SK-N-SH treated with all-trans-retinoic acid at 6 μM for 48 hours (cell line): ENCODE data around the gene TEKT3.

Source experiments
- CREB5 ChIP-seq: fragments of 250-450 bp; sonication (Bioruptor Pico); IDR thresholded peaks from 2 replicates; pipeline ENCODE4 v1.5.1; 2020; ENCODE audit warnings: low read depth, mild to moderate bottlenecking, moderate library complexity
- CSDC2 ChIP-seq: fragments of 250-450 bp; sonication (Bioruptor Pico); IDR thresholded peaks from 2 replicates; pipeline ENCODE4 v1.5.0; 2020; ENCODE audit warnings: mild to moderate bottlenecking, moderate library complexity
- ESRRG ChIP-seq: fragments of 250-450 bp; sonication (Bioruptor Pico); IDR thresholded peaks from 2 replicates; pipeline ENCODE4 v1.6.1; 2021; ENCODE audit warnings: mild to moderate bottlenecking
- GLIS3 ChIP-seq: fragments of 250-450 bp; sonication (Bioruptor Pico); IDR thresholded peaks from 2 replicates; pipeline ENCODE4 v1.5.0; 2020; ENCODE audit warnings: mild to moderate bottlenecking, moderate library complexity
- ISL1 ChIP-seq: fragments of 250-450 bp; sonication (Bioruptor Pico); IDR thresholded peaks from 2 replicates; pipeline ENCODE4 v2.1.2; 2022; ENCODE audit warnings: mild to moderate bottlenecking, moderate library complexity
- PATZ1 ChIP-seq: fragments of 250-450 bp; sonication (Bioruptor Pico); IDR thresholded peaks from 2 replicates; pipeline ENCODE4 v1.8.0; 2020; ENCODE audit warnings: mild to moderate bottlenecking, moderate library complexity, borderline replicate concordance
- SNAI2 ChIP-seq: fragments of 250-450 bp; sonication (Bioruptor Pico); IDR thresholded peaks from 2 replicates; pipeline ENCODE4 v1.5.0; 2020; ENCODE audit warnings: mild to moderate bottlenecking, moderate library complexity
- TOX ChIP-seq: fragments of 250-450 bp; sonication (Bioruptor Pico); IDR thresholded peaks from 2 replicates; pipeline ENCODE4 v1.8.0; 2021; ENCODE audit warnings: mild to moderate bottlenecking, moderate library complexity, borderline replicate concordance
- ZFP3 ChIP-seq: fragments of 250-450 bp; sonication (Bioruptor Pico); IDR thresholded peaks from 2 replicates; pipeline ENCODE4 v1.5.0; 2020; ENCODE audit warnings: mild to moderate bottlenecking, moderate library complexity
- ZFP30 ChIP-seq: fragments of 450-650 bp; formaldehyde crosslinking; IDR thresholded peaks from 2 replicates; pipeline ENCODE4 v1.5.0; 2022; ENCODE audit warnings: mild to moderate bottlenecking, moderate library complexity

GRCh38 chr17:15291674-15292361 is 49.6 kb downstream of the TEKT3 start:
- TF ChIP-seq PATZ1 (no peak), ESRRG (CRISPR knock-in tag) (no peak), CSDC2 (CRISPR knock-in tag) (no peak), ISL1 (CRISPR knock-in tag) (no peak), GLIS3 (CRISPR knock-in tag) (no peak), CREB5 (CRISPR knock-in tag) (no peak), ZFP30 (CRISPR knock-in tag) (no peak), SNAI2 (no peak), TOX (CRISPR knock-in tag) (no peak), ZFP3 (no peak)
